ENCODE data around the gene CARD18. TPM values are rescaled to one million over a fixed set of nuclear protein-coding genes. Genes with fewer than 3 reads are reported as not detected.

Gene CARD18
- total and polyA plus RNA-seq, 2 of the 13 experiments (the other 11 are each of a cell fraction or from before 2014, with no cell fraction given) = not detected

DNA sequence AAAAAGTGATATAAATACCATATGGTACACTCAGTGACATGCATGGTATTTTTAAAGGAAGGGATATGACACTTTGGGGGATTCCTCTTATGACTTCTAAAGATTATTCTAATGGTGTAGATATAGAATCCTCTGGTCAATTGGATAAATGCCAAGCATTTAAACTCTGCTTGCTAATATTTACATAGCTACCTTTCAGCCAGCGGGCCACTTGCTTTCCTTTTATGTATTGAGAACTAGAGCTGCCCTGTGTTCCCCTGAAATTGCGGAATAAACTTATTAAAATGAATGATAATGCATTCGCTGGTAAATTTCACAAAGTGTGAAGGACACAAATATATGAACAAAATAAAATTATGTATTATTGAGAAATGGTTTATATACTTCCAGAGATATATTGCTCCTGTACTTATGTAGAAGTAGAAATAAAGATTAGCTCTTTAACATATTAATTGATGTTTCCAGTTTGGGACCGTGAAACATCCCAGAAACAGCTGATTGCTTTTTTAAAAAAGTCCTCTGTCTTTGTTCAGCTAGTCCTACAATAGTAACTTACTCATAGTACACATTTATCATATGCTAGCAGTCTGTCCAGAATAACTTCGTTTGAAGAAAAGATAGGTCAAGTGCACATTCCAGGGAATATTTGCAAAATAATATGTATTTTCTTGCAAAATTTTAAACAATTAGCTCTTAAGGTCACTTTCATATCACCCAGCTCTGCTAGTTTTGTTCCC lies 40.1 kb upstream of the CARD18 start (continued):
- TF ChIP-seq RNF2 (conservative IDR thresholded peaks at IDR 0.05; ENCODE audit: low read depth) = no peak
- TF ChIP-seq MIER2 (CRISPR knock-in tag; IDR thresholded peaks at IDR 0.05) = no peak
- TF ChIP-seq ZBTB8A (CRISPR knock-in tag; IDR thresholded peaks at IDR 0.05; ENCODE audit: borderline replicate concordance, low read depth) = no peak
- TF ChIP-seq SMAD3 (CRISPR knock-in tag; IDR thresholded peaks at IDR 0.05) = peak; percentile 53; the same call in 1 of the 2 replicates
- TF ChIP-seq NCOA2 (CRISPR knock-in tag; IDR thresholded peaks at IDR 0.05) = 0 out of 2 replicates have a peak, but pooled peaks have one; percentile 24
- TF ChIP-seq FIP1L1 (IDR thresholded peaks at IDR 0.05; ENCODE audit: borderline replicate concordance, insufficient read depth, low read depth, low read length) = no peak
- TF ChIP-seq, protein P1, sequence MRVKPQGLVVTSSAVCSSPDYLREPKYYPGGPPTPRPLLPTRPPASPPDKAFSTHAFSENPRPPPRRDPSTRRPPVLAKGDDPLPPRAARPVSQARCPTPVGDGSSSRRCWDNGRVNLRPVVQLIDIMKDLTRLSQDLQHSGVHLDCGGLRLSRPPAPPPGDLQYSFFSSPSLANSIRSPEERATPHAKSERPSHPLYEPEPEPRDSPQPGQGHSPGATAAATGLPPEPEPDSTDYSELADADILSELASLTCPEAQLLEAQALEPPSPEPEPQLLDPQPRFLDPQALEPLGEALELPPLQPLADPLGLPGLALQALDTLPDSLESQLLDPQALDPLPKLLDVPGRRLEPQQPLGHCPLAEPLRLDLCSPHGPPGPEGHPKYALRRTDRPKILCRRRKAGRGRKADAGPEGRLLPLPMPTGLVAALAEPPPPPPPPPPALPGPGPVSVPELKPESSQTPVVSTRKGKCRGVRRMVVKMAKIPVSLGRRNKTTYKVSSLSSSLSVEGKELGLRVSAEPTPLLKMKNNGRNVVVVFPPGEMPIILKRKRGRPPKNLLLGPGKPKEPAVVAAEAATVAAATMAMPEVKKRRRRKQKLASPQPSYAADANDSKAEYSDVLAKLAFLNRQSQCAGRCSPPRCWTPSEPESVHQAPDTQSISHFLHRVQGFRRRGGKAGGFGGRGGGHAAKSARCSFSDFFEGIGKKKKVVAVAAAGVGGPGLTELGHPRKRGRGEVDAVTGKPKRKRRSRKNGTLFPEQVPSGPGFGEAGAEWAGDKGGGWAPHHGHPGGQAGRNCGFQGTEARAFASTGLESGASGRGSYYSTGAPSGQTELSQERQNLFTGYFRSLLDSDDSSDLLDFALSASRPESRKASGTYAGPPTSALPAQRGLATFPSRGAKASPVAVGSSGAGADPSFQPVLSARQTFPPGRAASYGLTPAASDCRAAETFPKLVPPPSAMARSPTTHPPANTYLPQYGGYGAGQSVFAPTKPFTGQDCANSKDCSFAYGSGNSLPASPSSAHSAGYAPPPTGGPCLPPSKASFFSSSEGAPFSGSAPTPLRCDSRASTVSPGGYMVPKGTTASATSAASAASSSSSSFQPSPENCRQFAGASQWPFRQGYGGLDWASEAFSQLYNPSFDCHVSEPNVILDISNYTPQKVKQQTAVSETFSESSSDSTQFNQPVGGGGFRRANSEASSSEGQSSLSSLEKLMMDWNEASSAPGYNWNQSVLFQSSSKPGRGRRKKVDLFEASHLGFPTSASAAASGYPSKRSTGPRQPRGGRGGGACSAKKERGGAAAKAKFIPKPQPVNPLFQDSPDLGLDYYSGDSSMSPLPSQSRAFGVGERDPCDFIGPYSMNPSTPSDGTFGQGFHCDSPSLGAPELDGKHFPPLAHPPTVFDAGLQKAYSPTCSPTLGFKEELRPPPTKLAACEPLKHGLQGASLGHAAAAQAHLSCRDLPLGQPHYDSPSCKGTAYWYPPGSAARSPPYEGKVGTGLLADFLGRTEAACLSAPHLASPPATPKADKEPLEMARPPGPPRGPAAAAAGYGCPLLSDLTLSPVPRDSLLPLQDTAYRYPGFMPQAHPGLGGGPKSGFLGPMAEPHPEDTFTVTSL (CRISPR knock-in tag; IDR thresholded peaks at IDR 0.05; ENCODE audit: borderline replicate concordance) = peak; percentile 62; the same call in 1 of the 2 replicates
- no peak for TF ChIP-seq TCF7L2 (IDR thresholded peaks at IDR 0.05; ENCODE audit: low read depth, low read length)
- TF ChIP-seq POLR2G (IDR thresholded peaks at IDR 0.05; ENCODE audit: low read depth, low read length) = no peak
- TF ChIP-seq, protein P2, sequence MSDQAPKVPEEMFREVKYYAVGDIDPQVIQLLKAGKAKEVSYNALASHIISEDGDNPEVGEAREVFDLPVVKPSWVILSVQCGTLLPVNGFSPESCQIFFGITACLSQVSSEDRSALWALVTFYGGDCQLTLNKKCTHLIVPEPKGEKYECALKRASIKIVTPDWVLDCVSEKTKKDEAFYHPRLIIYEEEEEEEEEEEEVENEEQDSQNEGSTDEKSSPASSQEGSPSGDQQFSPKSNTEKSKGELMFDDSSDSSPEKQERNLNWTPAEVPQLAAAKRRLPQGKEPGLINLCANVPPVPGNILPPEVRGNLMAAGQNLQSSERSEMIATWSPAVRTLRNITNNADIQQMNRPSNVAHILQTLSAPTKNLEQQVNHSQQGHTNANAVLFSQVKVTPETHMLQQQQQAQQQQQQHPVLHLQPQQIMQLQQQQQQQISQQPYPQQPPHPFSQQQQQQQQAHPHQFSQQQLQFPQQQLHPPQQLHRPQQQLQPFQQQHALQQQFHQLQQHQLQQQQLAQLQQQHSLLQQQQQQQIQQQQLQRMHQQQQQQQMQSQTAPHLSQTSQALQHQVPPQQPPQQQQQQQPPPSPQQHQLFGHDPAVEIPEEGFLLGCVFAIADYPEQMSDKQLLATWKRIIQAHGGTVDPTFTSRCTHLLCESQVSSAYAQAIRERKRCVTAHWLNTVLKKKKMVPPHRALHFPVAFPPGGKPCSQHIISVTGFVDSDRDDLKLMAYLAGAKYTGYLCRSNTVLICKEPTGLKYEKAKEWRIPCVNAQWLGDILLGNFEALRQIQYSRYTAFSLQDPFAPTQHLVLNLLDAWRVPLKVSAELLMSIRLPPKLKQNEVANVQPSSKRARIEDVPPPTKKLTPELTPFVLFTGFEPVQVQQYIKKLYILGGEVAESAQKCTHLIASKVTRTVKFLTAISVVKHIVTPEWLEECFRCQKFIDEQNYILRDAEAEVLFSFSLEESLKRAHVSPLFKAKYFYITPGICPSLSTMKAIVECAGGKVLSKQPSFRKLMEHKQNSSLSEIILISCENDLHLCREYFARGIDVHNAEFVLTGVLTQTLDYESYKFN (CRISPR knock-in tag; conservative IDR thresholded peaks at IDR 0.05) = 0 out of 2 replicates have a peak, but pooled peaks have one; percentile 16
- TF ChIP-seq, protein P3, sequence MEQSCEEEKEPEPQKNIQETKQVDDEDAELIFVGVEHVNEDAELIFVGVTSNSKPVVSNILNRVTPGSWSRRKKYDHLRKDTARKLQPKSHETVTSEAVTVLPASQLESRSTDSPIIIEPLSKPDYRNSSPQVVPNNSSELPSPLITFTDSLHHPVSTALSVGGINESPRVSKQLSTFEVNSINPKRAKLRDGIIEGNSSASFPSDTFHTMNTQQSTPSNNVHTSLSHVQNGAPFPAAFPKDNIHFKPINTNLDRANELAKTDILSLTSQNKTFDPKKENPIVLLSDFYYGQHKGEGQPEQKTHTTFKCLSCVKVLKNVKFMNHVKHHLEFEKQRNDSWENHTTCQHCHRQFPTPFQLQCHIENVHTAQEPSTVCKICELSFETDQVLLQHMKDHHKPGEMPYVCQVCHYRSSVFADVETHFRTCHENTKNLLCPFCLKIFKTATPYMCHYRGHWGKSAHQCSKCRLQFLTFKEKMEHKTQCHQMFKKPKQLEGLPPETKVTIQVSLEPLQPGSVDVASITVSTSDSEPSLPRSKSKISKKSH (CRISPR knock-in tag; IDR thresholded peaks at IDR 0.05; ENCODE audit: borderline replicate concordance) = no peak
- TF ChIP-seq, protein P4, sequence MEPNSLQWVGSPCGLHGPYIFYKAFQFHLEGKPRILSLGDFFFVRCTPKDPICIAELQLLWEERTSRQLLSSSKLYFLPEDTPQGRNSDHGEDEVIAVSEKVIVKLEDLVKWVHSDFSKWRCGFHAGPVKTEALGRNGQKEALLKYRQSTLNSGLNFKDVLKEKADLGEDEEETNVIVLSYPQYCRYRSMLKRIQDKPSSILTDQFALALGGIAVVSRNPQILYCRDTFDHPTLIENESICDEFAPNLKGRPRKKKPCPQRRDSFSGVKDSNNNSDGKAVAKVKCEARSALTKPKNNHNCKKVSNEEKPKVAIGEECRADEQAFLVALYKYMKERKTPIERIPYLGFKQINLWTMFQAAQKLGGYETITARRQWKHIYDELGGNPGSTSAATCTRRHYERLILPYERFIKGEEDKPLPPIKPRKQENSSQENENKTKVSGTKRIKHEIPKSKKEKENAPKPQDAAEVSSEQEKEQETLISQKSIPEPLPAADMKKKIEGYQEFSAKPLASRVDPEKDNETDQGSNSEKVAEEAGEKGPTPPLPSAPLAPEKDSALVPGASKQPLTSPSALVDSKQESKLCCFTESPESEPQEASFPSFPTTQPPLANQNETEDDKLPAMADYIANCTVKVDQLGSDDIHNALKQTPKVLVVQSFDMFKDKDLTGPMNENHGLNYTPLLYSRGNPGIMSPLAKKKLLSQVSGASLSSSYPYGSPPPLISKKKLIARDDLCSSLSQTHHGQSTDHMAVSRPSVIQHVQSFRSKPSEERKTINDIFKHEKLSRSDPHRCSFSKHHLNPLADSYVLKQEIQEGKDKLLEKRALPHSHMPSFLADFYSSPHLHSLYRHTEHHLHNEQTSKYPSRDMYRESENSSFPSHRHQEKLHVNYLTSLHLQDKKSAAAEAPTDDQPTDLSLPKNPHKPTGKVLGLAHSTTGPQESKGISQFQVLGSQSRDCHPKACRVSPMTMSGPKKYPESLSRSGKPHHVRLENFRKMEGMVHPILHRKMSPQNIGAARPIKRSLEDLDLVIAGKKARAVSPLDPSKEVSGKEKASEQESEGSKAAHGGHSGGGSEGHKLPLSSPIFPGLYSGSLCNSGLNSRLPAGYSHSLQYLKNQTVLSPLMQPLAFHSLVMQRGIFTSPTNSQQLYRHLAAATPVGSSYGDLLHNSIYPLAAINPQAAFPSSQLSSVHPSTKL (CRISPR knock-in tag; IDR thresholded peaks at IDR 0.05) = peak; percentile 62
- TF ChIP-seq ZNF17 (CRISPR knock-in tag; IDR thresholded peaks at IDR 0.05) = no peak

All from HepG2 (cell line).